ENCODE data around the gene L1CAM.

L1CAM gene

DNA sequence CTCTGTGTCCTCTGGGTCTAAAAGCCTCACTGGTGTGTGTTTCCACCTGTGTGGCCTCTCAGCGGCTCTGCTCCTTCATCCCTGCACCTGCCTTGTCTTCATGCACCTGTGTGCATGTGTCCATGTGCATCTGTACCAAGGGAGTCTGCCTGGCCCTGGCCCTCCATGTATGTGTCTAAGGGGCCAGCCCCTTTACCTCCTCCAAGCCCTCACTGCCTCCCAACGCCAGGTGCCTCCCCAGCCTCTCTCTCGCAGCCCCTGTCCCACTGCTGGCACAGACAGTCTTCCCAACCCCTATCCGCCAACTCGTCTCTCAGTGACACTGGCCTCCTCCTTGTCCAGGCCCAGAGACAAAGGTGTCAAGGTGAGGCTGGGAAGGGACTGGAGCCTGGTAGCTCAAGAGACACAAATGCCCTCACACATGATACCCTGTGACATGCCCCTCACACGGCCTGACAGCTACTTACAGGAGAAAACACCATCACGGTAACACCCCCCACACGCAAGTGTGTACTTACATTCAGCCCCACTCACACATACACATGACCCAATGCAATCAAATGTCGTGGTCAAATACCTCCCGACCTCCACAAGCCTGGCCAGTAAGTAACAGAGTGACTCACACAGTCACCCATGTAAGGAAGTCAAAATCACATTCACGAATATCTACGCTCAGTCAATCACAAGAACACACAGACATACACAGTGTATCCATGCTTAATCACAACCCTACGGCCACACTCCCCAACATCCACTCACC is 11.4 kb downstream of the L1CAM start:
- DNase-seq, result no peak

- no peak for DNase-seq
Measured at GRCh38 chrX:153874085-153874365, 11.9 kb downstream of the L1CAM start.

- DNase-seq, result no peak
Measured at GRCh38 chrX:153873282-153874084, 12.5 kb downstream of the L1CAM start.

- DNase-seq, result no peak
Measured at GRCh38 chrX:153871946-153872878, 13.8 kb downstream of the L1CAM start.

- DNase-seq, result no peak
Measured at GRCh38 chrX:153871451-153871850, 14.5 kb downstream of the L1CAM start.

DNA sequence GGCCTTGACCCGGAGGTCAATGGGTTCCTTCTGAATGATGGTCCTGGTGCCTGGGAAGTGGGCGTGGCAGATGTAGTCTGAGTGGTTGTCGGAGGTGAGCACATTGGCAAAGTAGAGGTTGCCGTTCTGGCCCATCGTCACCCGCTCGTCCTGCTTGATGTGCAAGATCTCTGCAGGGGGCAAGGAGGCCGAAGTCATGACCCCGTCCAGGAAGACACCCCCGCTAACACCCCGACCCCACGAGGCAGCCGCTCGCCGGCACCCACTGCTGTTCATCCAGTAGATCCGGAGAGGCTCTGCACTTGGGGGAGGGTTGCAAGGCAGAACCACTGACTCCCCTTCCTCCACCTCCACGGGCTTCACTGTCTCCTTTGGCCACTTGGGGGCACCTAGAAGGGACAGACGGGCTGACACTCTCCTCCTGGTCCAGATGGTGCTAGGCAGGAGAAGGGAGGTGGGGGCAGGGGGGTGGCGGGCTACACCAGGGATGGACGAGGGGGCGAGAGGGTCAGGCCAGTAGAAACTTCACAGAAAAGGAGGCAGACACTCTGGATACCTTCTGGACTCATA is 15.1 kb downstream of the L1CAM start:
- DNase-seq, result no peak

GRCh38 chrX:153870288-153870690 is 15.7 kb downstream of the L1CAM start:
- DNase-seq, result no peak

DNA sequence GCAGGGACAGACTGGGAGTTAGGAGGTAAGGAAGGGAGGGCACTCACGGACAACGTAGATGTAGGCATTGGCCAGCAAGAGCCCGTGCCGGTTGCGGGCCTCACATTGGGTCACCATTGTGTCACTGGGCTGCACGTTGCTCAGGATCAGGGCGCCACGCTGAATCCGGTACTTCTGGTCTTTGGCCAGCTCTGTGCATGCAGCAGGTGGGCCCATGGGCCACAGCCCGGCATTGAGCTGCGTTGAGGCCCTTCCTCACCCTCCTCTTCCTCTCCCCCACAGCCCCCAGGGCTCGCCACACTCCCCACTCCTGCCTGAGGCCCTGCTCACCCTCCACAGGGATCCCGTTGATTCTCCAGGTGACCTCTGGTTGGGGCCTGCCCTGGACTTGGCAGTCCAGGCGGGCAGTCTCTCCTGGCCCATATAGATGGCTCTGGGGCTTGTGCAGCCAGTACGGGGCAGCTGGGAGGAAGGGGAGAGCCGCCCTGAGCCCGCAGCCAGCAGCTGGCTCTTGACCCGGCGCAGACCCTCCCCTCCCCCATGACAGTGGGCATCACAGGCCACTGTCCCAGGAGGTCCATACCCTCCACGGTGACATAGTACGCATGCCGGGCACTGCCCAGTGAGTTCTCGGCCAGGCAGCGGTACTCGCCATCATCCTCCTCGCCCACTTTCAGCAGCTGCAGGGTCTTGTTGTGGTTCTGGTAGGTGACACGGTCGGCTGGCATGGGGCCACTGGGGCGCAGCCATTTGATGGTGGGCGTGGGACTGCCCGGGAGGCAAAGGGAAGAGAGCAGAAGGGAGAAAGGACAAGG is 16.3 kb downstream of the L1CAM start:
- no peak for DNase-seq

GRCh38 chrX:153868576-153869472 is 17.1 kb downstream of the L1CAM start:
- DNase-seq, result no peak

DNA sequence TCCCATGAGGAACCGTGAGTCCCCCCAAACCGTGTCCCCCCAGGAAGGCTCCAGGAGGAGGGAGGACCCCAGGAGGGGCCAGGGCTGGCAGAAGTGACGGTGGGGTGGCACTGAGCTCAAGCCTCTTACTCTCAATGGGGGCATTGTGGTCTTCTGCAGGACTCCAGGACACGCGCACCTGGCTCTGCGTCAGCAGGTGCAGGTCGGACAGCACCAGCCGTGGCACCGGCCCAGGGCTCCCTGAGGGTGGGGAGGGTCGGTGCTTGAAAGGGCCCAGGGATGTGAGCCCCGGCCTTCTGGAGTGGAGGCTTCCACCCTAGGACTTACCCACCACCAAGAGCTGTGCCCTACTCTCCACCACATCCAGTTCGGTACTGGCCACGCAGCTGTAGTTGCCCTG is 18.3 kb downstream of the L1CAM start:
- no peak for DNase-seq

- DNase-seq, result no peak
Measured at GRCh38 chrX:153867139-153867538, 18.8 kb downstream of the L1CAM start.

DNA sequence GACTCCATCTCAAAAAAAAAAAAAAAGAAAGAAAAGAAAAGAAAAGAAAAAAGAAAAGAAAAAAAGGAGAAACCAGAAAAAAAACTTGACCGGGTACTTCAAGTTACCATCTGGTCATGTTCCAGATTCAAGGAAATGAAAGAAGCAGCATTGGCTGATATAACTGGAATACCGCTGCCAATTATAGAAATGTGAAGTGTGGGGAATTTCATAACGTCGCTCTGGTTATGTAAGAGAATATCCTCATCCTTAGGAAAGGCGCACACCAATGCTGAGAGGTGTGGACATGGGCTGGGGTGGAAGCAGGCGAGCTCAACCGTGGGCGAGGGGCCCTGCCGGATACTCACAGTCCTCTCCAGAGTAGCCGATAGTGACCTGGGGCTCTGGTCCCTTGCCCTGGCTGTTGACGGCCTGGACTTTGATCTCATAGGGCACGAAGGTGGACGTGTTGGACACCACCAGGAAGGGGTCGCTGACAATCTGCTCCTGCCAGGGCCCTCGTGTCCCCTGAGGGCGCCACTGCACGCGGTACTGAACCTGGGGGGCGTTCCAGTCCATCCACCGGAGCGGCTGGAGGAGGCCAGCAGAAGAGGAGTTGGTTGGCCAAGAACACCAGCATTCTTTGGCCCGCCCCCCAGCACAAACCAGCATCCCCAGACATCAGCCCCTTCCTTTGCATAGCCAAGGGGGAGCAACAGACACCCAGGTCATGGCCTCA is 19.5 kb downstream of the L1CAM start:
- DNase-seq, result no peak

DNA sequence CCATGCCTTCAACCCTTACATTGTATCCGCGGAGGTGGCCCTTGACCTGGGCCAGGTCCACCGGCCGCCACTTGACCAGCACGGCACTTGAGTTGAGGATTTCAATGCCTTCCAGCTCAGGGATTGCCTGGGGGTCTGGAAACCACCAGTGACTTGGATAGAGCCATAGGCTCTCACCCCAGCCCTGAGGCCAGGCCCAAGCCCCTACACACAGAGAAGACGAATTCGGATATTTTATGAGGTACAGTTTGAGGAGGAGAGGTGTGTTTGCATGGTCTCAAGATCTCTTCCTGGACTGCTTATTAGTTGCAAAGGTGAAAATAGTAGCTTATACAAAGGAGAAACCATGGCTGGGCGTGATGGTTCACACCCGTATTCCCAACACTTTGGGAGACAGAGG is 20.3 kb downstream of the L1CAM start:
- DNase-seq, result no peak

GRCh38 chrX:153865321-153865580 is 20.7 kb downstream of the L1CAM start:
- DNase-seq, result no peak

DNA sequence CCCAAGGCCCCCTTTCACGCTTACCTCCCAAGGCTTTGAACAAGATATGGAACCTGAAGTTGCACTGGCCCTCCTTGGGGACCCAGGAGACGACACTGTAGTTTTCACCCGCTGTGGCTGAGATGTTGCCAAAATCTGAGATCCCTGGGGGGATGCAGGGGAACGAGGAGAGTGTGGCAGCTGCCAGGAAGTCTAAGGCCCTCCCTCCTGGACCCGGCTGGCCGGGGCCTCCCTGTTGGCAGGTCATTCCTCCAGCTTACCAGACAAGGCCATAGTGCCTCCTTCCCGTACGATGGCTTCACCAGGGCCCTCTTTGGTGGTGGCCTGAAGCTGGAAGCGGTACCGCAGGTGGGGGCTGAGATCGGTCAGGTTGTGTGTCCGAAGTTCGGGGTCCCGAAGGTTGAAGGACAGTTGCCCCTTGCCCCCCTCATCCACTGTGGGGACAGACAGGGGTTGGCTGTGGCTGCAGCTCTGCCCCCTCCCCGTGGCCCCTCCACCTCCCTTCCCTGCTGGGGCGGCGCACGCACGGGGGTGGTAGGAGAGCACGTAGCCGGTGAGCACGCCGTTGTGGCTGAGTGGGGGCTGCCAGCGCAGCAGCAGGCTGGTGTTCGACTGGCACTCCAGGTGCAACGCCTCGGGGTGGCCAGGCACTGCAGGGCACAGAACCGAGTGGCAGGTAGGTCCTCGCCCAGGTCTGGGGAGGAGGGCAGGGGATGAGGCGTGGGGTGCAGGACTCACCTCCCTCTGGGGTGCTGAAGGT is 21.2 kb downstream of the L1CAM start:
- no peak for DNase-seq

- DNase-seq, result no peak
Measured at GRCh38 chrX:153864101-153864500, 21.9 kb downstream of the L1CAM start.

GRCh38 chrX:153863251-153863991 is 22.6 kb downstream of the L1CAM start:
- DNase-seq, result no peak

DNA sequence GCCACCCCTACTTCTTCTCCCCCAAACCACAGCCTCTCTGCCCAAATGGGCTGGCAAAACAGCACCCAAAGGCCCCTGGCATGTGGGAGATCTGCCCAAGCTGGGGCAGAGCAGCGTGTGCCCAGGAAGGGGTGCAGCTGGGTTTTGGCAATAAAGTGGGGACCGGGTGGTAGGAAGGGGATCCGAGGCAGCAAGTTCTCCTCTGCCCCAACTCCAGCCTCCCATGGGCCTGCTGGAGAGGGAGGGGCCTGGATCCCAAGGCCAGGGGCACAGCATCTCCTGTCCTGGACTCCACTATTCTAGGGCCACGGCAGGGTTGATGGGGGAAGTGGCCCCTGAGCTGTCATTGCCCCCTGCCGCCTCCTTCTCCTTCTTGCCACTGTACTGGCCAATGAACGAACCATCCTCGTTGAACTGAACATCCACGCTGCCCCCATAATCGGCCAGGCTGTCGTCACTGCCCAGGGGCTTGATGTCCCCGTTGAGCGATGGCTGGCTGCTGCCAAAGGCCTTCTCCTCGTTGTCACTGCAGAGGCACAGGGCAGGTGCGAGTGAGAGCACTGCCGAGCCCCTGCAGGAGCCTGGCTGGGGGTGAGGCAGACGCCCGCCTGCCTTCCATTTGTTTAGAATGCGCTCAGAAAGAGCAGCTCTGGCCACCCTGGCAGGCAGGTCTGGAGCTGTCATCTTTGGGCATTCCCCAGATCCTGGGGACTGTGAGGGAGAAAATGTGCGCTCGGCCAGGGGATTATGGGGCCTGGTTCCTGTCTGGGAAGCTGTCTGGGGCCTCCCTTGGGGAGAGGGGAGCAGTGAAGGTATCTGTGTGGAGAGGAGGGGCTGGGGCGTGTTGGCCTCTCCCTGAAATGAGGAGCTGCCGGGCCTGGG is 23.4 kb downstream of the L1CAM start:
- DNase-seq, result no peak
